Activated T-cell treated with anti-CD3 and anti-CD28 coated beads for 24 hours (primary cell): ENCODE data around the gene TFCP2L1.
"Not testable (repeated sequence)": the region's sequence is repeated elsewhere in the genome, so short reads cannot be mapped to it uniquely, and the experiment has no call there.

Experiments
- DNase-seq: peaks from one replicate; pipeline ENCODE4 v3.0.0-alpha.2; 2020; ENCODE audit warnings: low read depth

TFCP2L1 gene, protein sequence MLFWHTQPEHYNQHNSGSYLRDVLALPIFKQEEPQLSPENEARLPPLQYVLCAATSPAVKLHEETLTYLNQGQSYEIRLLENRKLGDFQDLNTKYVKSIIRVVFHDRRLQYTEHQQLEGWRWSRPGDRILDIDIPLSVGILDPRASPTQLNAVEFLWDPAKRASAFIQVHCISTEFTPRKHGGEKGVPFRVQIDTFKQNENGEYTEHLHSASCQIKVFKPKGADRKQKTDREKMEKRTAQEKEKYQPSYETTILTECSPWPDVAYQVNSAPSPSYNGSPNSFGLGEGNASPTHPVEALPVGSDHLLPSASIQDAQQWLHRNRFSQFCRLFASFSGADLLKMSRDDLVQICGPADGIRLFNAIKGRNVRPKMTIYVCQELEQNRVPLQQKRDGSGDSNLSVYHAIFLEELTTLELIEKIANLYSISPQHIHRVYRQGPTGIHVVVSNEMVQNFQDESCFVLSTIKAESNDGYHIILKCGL

DNA sequence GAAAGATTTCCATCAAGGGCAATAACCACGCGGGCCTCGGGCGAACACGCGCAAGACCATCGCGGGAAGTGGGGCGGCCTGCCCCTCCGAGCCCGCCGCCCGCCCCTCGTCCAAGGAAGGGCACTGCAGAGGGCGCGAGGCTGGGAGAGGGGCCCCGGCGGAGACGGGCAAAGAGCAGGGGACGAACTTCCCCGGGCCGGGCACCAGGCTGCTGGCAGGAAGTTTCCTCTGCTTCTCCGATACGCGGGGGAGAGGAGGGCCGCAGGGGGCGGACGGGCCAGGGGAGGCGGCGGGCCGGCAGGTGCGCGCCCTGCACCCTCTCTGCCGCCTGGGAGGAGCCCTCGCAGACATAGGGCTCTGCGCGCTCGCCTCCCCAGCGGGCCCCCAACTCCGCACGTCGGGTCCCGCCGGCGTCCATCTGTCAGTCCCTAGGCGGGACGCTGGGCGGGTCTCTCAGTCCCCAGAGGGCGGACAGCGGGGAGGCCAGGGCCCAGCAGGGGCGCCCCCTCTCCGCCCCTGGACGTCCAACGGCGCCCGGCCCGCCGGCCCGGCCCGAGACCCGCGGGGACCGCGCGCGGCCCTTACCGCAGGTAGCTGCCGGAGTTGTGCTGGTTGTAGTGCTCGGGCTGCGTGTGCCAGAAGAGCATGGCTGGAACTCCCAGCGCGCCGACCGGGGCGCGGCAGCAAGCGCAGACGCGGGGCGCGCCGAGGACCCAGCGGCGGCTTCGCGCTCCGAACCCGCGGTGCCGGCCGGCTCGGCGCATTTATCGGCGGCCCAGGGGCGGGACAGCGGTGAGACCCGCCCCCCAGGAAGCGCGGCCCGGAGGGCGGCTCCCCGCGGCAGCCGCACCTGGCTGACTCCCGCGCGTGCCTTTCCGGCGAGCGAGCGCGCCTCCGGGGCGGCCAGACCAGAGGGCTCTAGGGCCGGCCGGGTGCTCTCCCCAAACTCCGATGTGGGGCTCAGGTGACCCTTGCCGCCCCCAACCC lies at the start of gene TFCP2L1:
TFCP2L1 (minus strand) TSS at position 740 of the 987 bp plus-strand sequence; CDS start at position 647, 93 bp downstream.
- DNase-seq = no peak

DNA sequence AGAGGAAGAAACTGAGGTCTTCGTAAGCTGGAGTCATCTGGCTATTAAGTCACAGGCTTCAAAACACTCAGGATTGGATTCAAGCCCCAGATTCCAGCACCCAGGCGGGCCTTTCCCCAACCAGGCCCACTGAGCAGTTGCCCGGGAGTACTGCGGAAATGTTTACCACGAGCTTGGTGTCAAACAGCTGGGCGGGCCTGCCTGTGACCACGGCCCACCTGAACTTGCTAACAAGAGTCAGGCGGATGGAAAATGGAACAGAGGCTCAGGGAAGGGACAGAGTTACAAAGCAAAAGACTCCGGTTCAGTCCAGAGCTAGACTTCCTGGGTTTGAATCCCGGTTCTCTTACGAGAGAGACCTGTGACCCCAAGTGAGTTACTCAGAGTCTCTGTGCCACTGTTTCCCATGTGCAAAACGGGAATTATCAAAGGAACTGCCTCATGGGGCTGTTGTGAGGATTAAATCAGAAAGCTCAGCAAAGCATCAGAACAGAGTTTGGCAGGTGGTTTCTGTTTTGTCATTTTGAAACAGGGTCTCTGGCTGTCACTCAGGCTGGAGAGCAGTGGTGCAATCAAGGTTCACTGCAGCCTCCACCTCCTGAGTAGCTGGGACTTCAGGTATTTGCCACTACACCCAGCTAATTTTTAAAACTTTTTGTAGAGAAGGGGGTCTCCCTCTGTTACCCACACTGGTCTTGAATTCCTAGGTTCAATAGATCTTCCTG lies 49.0 kb upstream of the TFCP2L1 start:
- DNase-seq = no peak

DNA sequence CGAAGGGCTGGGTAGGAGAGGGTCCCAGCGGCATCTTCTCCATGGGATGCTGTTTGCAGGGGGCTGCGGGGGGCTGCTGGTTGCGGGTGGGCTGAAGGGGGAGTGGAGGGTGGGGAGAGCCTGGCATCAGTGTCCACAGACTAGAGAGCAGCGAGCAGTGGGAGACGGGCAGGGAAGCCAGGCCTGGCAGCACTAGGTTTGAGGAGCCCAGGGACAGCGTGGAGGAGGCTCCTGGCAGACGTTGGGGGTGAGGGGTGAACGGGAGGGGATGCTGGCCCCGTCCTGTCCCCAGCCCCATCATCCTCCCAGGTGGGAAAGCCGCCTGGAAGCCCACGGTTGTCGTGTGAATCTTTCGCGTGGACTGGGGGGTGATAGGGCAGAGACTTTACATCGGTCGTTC lies 48.2 kb upstream of the TFCP2L1 start:
- DNase-seq = no peak

DNA sequence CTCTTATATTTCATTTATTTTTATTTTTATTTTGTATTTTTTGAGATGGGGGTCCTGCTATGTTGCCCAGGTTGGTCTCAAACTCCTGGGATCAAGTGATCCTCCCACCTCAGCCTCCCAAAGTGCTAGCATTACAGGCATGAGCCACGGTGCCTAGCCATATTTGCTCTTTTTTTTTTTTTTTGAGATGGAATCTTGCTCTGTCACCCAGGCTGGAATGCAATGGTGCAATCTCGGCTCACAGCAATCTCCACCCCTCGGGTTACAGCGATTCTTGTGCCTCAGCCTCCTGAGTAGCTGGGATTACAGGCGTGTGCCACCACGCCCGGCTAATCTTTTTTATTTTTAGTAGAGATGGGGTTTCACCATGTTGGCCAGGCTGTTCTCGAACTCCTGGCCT lies 46.3 kb upstream of the TFCP2L1 start:
- DNase-seq = not testable (repeated sequence)

DNA sequence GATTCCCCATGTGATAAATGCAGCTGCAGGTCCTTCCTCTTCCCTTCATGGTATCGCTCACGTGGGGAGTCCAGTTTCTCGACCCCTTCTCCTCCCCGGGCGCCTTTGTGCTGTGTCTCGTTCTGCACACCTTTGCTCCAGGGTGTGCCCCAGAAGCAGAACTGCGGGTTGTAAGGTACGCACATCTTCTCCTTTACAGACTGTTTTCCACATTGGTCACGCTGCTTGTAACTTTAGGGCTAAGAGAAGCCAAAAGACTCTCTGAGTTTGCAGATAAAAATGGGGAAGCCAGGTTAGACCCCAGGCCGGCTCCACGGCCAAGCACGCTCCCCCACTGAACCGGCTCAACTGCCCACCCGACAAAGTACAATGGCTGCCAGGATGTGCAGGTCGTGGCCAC lies 45.9 kb upstream of the TFCP2L1 start:
- DNase-seq = no peak

DNA sequence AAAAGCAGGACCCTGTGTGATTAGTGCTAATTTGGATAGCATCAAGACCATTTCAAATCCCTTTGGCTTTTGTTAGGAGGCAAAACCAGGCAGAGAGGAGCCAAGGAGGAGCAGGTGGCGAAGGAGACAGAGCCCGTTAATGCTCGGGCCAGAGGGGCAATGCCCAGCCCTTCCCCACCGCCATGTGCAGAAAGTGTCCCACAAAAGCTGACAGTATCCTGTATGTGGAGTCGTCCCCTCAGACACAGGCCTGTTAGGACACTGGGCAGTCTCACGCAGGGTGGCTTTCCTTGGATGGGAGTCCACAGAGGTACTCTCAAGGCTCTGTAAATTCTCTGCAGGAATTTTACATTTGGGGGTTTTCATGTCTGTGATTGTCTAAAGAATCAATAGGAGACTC lies 44.8 kb upstream of the TFCP2L1 start:
- no peak for DNase-seq

DNA sequence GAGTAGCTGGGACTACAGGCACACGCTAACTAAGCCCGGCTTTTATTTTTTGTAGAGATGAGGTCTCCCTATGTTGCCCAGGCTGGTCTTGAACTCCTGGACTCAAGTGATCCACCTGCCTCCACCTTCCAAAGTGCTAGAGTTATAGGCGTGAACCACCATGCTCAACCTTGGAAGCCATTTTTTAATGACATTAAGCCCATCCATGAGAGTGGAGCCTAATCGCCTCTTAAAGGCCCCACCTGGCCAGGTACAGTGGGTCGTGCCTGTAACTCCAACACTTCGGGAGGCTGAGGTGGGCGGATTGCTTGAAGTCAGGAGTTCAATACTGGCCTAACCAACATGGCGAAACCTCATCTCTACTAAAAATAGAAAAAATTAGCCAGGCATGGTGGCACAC lies 41.6 kb upstream of the TFCP2L1 start:
- DNase-seq = no peak

DNA sequence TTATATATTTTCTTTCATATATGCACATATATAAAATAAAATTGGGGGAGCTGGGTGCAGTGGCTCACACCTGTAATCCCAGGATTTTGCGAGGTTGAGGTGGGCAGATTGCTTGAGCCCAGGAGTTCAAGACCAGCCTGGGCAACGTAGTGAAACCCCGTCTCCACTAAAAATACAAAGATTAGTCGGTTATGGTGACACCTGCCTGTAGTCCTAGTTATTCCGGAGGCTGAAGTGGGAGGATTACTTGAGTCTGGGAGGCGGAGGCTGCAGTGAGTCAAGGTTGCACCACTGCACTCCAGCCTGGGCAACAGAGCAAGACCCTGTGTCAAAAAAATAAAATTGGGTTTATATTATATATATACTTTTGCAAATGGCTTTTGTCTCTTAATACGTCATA lies 39.6 kb upstream of the TFCP2L1 start:
- DNase-seq = no peak

DNA sequence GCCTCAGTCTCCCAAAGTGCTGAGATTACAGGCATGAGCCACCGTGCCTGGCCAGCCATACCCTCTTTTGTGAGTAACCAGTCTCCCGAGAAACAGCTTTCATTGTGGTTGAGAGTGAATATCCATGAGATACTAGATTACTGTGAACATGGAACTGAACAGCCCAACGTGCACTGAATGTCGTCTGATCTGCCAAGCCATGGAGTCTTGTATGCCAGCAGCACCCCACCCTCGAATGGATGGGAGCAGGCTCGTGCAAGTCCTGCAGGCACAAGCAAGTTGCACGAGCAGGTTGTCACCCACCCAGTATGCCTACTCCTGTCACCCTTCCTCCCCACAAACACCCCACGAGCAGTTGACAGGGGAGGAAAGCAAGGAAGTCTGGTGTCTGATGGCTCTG lies 36.5 kb upstream of the TFCP2L1 start:
- DNase-seq = no peak

DNA sequence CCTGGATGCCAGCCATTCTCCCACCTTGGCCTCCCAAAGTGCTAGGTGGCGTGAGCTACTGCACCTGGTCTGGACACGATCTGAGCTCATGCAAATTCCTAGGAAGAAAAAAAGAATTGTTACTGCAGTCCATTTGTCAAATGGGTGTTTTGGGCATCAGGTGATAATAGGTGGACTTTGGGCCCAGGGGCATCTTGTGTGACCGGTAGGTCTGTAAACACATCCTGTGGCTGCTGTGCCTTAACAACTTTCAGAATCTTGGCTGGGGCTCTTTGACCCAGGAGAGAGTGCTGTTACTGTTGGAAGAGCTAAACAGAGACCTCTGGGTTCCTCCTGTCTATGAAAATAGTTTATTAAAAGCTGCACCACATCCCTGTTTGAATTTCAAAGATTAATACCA lies 34.9 kb upstream of the TFCP2L1 start:
- DNase-seq = no peak

DNA sequence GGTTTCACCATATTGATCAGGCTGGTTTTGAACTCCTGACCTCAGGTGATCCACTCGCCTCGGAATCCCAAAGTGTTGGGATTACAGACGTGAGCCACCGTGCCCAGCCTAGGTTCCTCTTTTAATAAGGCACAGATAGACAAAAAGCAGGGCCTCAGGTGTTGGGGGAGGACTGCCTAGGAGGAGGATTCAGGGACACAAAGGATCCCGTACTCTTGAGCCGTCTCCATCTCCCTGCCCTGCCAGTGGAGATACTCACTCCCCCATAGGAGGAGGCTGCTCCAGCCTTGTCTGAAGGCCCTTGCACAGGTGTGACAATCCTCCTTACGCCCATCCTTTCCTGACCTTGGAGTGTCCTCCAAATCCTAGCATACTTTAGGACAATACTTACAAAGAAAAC lies 32.0 kb upstream of the TFCP2L1 start:
- no peak for DNase-seq

DNA sequence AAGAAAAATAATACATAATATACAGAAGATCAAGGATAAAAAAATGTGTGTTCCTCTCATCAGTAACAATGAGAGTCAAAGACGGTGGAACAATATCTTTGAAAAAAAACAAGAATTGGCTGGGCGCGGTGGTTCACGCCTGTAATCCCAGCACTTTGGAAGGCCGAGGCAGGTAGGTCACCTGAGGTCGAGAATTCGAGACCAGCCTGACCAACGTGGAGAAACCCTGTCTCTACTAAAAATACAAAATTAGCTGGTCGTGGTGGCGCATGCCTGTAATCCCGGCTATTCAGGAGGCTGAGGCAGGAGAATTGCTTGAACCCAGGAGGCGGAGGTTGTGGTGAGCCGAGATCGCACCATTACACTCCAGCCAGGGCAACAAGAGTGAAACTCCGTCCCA lies 28.7 kb upstream of the TFCP2L1 start:
- not testable (repeated sequence) for DNase-seq

DNA sequence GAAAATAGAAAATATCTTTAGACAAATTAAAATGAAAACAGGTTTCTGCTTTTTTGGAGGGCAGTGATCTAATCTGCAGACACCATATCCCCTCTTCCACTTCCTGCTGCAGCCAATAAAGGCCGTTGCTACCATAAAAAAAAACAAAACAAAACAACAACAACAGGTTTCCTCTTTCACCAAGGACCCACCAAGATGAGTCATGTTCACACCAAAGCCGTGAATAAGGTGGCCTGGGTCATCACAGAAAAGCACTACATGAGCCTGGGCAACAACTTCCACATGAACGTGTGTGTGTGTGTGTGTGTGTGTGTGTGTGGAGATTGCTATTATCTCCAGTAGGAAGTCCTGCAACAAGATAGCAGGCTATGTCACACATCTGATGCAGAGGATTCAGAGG lies 24.8 kb upstream of the TFCP2L1 start:
- DNase-seq = no peak

DNA sequence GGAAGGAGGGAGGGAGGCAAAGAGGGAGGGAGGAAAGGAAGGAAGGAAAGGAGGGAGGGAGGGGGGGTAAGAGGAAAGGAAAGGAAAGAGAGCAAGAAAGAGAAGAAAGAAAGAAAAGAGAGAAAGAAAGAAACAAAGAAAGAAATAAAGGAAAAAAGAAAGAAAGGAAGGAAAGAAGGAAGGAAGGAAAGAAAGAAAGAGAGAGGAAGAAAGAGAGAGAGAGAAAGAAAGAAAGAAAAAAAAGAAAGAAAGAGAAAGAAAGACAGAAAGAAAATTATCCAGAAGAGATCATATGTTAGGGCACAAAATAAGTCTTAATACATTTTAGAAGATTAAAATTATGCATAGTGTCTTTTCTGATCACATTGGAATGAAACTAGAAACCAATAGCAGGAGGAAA lies 24.3 kb upstream of the TFCP2L1 start:
- DNase-seq = no peak

DNA sequence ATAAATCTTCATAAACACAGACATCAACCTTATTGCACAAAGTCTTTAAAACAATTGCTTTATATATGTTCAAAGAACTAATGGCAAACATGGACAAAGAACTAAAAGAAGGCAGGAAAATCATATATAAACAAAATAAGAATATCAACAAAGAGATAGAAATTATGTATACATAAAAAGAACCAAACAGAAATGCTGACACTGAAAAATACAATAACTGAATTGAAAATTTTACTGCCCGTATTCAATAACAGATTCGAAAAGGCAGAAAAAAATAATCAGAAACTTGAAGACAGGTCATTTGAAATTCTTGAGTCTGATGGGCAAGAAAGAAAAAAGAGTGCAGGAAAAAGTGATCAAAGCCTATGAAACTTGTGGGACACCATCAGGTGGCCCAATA lies 22.0 kb upstream of the TFCP2L1 start:
- no peak for DNase-seq

DNA sequence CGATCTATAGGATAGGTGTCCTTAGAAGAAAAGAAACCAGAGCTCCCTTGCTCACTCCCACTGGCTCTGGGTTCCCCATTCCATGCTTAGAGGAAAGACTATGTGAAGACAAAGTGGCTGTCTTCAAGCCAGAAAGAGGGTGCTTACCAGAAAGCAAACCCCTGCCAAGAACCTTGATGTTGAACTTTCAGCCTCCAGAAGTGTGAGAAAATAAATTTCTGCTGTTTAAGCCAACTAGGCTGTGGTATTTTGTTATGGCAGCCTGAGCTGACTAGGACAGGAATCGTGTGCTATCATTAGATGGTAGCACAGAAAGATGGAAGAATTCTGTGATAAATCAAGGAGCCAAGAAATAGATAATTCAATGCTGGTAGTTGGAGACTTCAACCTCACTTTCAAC lies 19.9 kb upstream of the TFCP2L1 start:
- no peak for DNase-seq

DNA sequence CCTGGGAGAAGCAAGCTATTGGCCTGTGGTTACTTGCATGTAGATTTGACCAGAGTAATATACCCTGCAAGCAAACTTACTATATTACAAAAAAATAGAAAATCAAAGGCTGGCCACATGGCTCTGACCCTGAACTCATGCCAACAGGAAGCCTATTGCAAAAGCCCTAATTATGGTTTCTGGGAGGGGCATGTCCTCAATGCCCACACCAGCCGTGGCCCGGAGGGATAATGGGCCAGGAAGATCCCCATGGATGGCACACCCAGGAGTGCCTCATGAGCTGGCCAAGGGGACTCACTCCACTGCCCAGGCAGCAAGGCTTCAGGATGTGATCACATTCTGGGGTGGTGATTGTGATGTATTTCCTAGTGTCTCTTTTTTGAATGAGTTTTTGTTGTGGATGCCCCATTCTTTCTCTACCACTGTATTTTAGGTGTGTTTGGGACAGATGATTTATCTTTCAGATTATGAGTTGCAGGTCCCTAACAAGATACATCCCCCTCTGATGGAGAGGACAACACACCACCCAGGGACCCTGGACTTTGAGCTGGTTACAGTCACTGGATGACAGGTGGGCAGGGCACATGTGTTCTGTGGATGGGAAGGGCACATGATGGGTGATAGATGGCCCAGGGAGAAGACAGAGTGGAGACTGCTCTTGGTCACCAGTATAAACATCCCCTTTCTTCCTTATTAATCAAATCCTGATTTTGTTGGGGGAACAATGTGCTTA lies 18.7 kb upstream of the TFCP2L1 start:
- no peak for DNase-seq

DNA sequence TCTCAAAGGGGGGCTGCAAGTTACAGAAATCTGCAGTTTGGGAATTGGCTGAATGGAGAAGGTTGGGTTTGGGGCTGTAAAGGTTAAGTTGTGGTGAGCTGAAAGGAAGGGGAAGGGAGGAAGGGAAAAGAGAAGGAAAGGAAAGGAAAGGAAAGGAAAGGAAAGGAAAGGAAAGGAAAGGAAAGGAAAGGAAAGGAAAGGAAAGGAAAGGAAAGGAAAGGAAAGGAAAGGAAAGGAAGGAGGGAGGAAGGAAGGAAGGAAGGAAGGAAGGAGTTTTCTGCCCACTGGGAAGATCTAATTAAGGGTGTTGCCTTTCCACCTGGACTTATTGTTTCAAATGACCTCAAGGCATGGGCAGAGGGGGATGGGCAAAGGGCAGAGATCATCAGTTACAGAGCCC lies 16.2 kb upstream of the TFCP2L1 start:
- DNase-seq = not testable (repeated sequence)

DNA sequence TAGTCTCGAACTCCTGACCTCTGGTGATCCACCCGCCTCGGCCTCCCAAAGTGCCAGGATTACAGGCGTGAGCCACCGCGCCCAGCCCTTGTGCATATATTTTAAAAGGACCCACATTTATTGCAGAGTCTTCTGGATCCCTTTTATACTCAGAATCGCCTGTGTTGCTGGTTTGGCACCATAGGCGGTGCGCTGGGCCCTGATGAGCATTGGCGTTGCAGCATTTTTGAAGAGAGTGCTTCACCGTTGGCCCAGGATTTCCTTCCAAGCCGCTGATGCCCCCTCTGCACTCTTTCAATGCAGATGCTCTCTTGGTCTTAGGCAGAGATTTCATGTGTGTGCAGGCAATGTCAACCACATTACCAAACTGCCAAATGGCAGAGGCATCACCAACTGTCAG lies 13.5 kb upstream of the TFCP2L1 start:
- DNase-seq = no peak

DNA sequence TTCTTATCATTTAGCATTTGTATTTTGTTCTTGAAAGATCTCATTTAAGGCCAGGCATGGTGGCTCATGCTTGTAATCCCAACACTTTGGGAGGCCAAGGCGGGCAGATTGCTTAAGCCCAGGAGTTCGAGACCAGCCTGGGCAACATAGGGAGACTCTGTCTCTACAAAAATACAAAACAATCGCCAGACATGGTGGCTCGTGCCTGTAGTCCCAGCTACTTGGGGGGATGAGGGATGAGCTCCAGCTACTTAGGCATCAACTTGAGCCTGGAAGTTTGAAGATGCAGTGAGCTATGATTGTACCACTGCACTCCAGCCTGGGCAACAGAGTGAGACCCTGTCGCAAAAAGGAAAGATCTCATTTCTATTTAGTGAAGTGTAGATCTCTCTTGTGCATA lies 12.9 kb upstream of the TFCP2L1 start:
- DNase-seq = not testable (repeated sequence)

DNA sequence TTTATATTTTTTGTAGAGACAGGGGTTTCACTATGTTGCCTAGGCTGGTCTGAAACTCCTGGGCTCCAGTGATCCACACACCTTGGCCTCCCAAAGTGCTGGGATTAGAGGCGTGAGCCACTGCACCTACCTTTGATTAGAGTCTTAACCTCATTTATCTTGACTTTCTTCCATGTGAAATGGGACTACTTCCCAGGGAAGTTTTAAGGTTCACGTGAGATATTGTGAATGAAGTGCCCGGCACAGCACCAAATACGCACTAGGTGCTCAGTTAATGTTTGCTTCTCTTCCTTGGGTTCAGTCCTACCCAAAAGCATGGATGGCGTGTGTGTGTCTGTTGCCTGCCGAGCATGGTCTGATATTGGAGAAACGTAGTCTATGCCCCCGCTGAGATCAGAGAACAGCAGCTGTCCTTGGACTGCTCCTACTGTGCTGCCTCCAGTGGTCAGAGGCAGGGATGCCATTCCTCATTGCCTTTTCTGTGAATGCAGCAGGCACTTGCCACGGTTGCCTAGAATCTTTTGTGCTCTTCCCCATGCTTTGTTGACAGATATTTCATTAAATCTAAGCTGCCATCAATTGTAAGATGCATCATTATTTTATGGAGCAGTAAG lies 12.3 kb upstream of the TFCP2L1 start:
- DNase-seq = no peak
